ENCODE measurements around the gene OR2AE1.
A peak's percentile ranks its signal among the peaks of the same experiment; 100 is the strongest.

The OR2AE1 gene

DNA sequence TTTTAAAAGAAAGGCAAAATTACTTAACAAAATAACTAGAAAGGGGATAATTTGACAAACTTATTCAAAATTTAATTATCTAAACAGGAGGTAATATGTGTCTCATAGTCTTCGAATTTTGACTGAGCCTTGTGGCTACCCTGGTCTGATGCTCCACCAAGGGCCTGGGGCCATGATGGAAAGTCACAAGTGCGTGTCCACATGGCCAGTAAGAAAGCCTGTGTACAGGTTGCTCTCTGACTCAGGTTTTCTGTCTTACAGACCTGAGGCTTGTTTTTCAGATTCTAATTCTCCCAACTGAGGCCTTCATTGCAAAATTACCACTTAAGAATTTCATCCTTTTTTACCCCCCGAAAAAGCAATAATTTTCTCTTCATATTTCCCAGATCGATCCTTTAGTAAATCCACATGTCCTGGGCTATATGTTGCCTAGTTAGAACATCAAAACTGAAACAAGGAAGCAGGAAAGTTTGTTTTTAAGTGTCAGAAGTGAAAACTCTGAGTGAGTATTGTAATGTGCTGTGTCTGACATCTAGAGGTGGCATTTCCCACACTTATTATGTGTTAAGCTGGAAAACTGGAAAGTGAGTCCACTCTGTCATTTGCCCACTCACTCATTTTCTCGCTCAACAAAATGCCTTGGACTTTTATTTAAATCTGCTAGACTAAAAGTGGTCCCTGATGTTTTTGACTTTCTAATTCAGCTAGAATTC lies 39.0 kb downstream of the OR2AE1 start:
- H3K27ac ChIP-seq, result no peak overlapping the region; the same call in 1 of the 2 replicates
- TF ChIP-seq, protein P1, sequence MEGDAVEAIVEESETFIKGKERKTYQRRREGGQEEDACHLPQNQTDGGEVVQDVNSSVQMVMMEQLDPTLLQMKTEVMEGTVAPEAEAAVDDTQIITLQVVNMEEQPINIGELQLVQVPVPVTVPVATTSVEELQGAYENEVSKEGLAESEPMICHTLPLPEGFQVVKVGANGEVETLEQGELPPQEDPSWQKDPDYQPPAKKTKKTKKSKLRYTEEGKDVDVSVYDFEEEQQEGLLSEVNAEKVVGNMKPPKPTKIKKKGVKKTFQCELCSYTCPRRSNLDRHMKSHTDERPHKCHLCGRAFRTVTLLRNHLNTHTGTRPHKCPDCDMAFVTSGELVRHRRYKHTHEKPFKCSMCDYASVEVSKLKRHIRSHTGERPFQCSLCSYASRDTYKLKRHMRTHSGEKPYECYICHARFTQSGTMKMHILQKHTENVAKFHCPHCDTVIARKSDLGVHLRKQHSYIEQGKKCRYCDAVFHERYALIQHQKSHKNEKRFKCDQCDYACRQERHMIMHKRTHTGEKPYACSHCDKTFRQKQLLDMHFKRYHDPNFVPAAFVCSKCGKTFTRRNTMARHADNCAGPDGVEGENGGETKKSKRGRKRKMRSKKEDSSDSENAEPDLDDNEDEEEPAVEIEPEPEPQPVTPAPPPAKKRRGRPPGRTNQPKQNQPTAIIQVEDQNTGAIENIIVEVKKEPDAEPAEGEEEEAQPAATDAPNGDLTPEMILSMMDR (conservative IDR thresholded peaks at IDR 0.05), result peak; percentile 81

DNA sequence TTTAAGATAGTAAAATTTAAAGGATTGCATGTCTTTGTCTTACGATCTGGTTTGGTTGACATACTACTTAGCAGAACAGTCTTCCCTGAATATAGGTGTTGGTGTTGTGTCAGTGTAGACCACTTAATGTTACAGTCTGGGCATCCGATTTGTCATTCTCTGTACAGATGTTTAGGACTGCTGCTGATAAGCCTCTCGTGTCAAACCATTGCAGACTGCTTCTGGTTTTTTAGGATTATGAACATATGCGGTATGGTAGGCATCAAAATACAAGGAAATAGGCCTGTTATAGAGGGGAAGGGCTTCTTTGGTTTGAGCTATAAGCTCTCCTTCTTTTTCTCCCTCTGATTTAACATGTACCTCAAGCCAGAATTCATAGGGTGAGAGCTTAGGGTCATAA lies 41.6 kb downstream of the OR2AE1 start:
- TF ChIP-seq, protein P1 (conservative IDR thresholded peaks at IDR 0.05), result no peak
- no peak overlapping the region for H3K27ac ChIP-seq

DNA sequence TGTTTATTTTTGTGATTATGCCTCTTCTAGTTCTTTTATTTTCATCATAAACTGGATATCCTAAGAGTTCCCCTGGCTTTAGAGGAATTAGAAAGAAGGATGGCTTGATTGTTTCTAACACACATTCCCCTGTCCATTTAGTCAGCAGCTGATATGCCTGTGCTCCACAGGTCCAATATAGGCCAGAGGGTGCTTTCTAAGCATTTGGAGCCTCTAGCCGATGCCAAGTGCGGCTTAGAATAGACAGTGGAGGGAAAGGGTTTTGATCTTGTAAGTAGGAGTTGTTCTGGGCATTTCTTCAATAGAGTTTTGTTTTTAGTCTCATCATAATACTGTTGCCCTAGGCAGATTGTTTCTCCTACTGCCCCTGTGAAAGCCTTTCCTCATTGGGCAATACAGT lies 42.5 kb downstream of the OR2AE1 start:
- H3K27ac ChIP-seq, result no peak overlapping the region
- TF ChIP-seq, protein P1 (conservative IDR thresholded peaks at IDR 0.05), result no peak

- no peak overlapping the region for H3K27ac ChIP-seq
- TF ChIP-seq, protein P1 (conservative IDR thresholded peaks at IDR 0.05), result no peak
Measured at GRCh38 chr7:99833289-99833877, 43.5 kb downstream of the OR2AE1 start.

- no peak overlapping the region for H3K27ac ChIP-seq
- TF ChIP-seq, protein P1 (conservative IDR thresholded peaks at IDR 0.05), result no peak
Measured at GRCh38 chr7:99831595-99831994, 45.2 kb downstream of the OR2AE1 start.

- TF ChIP-seq, protein P1 (conservative IDR thresholded peaks at IDR 0.05), result no peak
- peak overlapping the region; percentile 82 for H3K27ac ChIP-seq
Measured at GRCh38 chr7:99829524-99830160, 47.2 kb downstream of the OR2AE1 start.

- TF ChIP-seq, protein P1 (conservative IDR thresholded peaks at IDR 0.05), result no peak
- peak overlapping the region; percentile 82 for H3K27ac ChIP-seq
Measured at GRCh38 chr7:99828811-99829210, 48.0 kb downstream of the OR2AE1 start.
